Body of pancreas (tissue), 4 donors: ENCODE measurements around the gene COPS3.

Experiments used
- CTCF ChIP-seq, 7 experiments: fragments of 450-650 bp in 4 of 7; fragments of 200-600 bp in 3 of 7; sonication (generic) in 3 of 7; IDR thresholded peaks; one replicate each; pipeline ENCODE4 v1.5.1; 2016 to 2019; ENCODE audit warnings: antibody characterized with exemption in 7 of 7
- POLR2A ChIP-seq, 3 donors: fragments of 450-650 bp; IDR thresholded peaks; one replicate each; pipeline ENCODE4 v1.6.1; 2016; ENCODE audit warnings: antibody characterized with exemption in 3 of 3, mild to moderate bottlenecking in 2 of 3

DNA sequence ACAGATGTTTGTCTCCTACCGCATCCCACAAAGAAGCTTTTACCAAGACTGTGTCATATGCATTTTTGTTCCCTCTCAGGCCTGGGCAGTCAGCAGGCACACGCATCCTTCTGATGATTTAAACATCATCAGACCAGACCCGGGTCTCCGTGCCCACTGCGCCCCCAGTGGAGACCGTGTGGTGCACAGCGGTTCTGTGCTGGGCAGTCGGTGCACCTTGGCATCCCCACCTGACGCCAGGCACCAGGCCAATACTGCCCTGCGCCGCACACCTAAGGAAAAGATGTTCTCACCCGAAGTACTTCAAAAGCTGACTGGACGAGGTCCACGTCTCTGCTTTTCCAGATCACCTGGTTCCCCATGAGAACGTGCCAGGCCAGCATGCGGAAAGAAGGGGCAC, 64.3 kb downstream of the COPS3 start:
- TF ChIP-seq CTCF (IDR thresholded peaks at IDR 0.05) (no peak), POLR2A (IDR thresholded peaks at IDR 0.05) (no peak)
